ENCODE data around the gene ESPL1.

DNA sequence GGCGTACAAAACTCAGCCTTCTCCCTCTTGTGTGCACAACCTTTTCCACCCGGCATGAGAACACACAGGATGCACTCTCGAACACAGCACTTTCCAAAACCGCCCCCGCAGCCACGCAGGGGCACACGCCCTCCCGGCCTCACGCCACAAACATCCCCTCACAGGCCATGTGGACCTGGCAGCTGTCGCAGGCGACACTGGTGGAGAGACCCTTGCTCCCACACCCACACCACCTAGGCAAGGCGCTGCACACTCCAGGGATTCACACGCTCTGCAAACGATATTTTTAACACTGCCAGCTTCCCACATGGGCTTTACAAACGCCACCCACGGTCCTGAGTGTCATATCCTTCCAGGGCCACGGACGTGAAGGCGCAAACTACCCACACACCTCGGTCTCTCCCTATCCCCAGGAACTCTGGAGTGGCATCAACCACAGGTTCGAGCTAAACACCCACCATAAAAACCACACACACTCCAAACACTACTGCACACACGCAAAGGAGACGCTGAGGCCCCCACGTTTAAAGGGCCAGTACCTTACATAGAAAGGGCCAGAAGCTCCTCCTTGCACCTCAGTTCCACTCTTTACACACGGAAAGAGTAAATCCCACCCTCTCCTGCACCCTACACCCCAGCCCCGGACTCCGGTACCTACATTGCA lies 48.7 kb upstream of the ESPL1 start:
- TF ChIP-seq YY1 (IDR thresholded peaks at IDR 0.05; ENCODE audit: insufficient read depth, insufficient read length) = no peak
- TF ChIP-seq SUZ12 (IDR thresholded peaks at IDR 0.05; ENCODE audit: extremely low read depth, insufficient read depth, insufficient read length) = no peak
- no peak for TF ChIP-seq ZNF274 (IDR thresholded peaks at IDR 0.05; ENCODE audit: low read depth, low read length)

All from NT2/D1 (cell line).